Fibroblast of skin of left quadriceps (primary cell): Measurements from ENCODE around the gene PHLDB3.
A peak's percentile ranks its signal among the peaks of the same experiment; 100 is the strongest.

Experiments
- DNase-seq, 2 experiments: peaks; one replicate each; pipeline ENCODE4 v3.0.0-alpha.2; 2013; ENCODE audit warnings: low read depth in 2 of 2

Gene PHLDB3

DNA sequence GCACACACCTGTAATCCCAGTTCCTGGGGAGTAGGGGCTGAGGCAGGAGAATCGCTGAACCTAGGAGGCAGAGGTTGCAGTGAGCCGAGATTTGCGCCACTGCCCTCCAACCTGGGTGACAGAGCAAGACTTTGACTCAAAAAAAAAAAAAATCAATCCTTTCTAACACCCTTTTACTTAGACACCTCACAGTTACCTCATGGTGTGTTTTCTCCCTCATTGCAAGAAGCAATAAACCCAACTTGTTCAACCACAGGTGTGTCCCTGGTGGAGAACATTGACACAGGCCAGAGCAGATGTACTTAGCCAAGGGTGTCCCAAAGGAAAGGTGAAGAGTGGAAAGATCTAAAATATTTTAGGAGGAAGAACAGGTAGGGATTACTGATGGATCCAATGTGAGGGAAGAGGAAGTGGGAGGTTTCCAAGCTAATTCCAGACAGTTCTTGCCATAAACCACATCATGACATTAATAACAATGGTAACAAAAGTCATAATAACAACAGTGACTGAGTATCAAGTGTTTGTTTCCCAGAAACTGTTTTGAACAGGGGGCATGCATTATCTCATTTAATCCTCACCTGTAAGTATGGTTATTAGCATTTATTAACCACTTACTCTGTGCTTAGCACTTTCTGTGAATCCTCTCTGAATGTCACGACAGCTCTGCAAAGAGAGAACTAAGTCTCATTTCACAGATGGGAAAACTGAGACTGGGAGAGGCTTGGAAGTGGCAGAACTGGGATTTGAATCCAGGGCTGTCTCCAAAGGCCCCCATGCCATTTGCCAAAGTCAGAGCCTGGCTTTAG lies 36.0 kb downstream of the PHLDB3 start:
- no peak for DNase-seq

DNA sequence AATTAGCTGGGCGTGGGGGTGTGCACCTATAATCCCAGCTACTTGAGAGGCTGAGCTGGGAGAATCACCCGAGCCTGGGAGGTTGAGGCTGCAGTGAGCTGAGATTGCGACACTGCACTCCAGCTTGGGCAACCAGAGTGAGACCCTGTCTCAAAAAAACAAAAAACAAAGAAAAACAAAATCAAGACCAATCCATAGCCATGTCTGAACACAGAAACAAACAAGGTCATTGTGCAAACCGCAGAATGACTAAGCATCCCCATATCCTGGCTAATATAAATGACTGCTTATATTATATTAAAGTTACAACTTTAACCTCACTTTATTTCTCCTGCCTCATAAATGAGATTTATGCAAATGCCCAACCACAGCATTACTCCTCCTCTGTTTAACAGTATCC lies 36.8 kb downstream of the PHLDB3 start:
- DNase-seq, result no peak

- no peak for DNase-seq
Observed at GRCh38 chr19:43467276-43467675, 37.3 kb downstream of the PHLDB3 start.

GRCh38 chr19:43466793-43467192 lies 37.8 kb downstream of the PHLDB3 start:
- no peak for DNase-seq

- no peak for DNase-seq
Observed at GRCh38 chr19:43465468-43466120, 39.0 kb downstream of the PHLDB3 start, which contains the start of gene LYPD3. TSS of gene LYPD3 (minus strand) at chr19:43465608. CDS start at chr19:43465571, 37 bp downstream.

DNA sequence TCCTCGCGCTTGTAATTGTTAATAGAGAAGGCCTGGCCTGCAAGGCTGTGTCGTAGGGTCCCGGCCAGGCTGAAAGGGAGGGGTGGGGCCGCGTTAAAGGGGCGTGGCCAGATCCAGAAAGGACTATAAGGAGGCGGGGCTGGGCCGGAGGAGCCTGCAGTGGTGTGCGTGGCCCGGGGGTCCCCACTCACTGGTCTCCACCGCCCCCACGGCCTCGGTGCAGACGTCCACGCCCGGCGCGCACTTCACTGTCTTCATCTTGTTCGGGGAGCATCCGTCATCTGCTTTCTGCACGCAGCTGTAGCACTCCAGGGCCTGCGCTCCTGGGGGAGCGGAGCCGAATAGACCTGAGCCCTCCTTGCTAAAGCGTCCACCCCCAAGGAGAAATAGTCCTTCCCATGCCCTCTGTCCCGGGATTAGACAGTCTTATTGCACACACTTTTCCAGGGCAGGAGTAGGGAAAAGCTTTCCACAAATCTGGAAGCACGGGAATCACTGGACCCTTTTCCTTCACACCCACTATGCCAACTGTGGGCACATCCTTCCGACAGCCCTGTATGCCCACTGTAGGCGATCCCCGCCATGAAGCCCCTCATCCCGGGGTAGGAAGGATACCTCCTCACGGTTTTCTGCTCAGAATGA lies 40.3 kb downstream of the PHLDB3 start:
- peak in 1 of 2 experiments; percentile 16 for DNase-seq

- DNase-seq, result peak; percentile 77 to 82
Observed at GRCh38 chr19:43463381-43464133, 41.0 kb downstream of the PHLDB3 start.

DNA sequence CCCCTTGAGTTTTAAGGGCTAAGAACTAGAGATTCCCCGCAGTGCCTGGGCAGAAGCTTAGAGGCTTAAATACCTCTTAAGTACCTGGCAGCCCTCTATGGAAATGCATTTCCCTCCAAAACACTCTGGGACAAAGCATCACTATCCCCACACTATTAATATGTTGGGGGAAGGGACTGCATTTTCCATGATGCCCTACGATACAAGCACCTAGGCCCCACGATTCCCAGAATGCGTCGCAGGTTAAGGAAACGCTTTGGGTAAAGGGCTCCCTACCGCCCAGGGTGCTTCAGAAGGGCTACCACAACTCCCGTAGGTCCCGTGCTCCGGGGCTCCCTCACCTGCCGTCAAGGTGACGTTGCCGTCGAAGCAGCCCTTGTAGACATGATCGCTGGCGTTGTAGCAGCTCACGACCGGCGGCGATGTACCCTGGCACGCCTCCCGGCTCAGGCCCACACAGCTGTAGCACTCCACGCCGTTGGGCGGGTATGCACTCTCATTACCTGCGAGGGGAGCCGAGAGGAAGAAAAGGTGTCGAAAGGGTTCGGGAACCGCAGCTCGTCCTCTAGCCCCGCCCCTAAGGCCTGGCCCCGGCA lies 41.7 kb downstream of the PHLDB3 start:
- no peak for DNase-seq

DNA sequence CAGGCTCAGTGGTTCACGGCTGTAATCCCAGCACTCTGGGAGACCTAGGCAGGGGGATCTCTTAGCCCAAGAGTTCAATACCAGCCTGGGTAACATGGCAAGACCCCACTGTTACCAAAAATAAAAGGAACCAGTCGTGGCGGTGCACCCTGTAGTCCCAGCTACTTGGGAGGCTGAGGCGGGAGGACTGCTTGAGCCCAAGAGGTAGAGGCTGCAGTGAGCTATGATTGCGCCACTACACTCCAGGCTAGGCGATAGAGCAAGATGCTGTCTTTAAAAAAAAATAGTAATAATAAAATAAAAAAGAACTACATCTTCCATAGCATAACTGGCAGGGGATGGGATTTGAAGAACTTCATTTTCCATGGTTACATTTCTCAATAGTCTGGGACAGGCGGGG lies 42.2 kb downstream of the PHLDB3 start:
- no peak for DNase-seq

DNA sequence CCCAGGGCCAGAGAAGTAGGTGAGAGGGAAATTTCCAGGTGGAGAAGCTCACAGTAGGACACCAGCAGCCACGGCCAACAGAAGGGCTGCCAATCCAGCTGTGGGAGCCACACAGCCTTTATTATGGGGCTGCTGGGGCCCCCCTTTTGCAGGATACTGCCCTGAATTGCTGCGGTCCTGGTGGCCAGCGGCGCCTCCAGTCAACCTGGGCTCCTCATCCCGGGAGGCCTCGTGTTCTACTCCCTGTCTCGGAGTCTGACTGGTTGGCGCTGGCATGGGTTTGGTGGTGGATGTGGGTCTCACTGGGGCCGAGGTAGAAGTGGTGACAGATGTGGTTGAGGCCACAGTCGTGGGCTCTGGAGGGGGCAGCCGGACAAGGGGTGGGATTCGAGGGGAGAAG lies 43.2 kb downstream of the PHLDB3 start:
- DNase-seq, result no peak

- DNase-seq, result no peak
Observed at GRCh38 chr19:43460362-43461016, 44.1 kb downstream of the PHLDB3 start.

GRCh38 chr19:43457809-43458208 lies 46.7 kb downstream of the PHLDB3 start:
- DNase-seq, result no peak

GRCh38 chr19:43455321-43456113 lies 49.0 kb downstream of the PHLDB3 start:
- no peak for DNase-seq

DNA sequence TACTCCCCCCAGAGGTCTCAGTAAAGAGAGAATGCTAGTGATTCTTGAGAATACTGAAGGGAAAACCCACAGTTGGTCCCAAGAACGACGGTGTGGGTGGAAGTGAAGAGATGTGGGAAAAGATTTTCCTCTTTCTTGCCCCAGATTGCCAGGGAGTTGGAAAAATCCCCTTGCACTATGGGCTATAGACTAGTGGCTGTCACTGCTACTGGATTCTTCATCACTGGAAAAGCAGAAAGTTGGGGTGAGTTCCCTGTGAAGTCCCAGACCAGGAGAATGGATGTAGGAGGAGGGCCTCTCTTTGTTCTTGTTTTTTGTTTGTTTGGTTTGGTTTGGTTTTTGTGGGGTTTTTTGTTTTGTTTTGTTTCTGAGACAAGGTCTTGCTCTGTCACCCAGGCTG lies 50.5 kb downstream of the PHLDB3 start:
- DNase-seq, result no peak

DNA sequence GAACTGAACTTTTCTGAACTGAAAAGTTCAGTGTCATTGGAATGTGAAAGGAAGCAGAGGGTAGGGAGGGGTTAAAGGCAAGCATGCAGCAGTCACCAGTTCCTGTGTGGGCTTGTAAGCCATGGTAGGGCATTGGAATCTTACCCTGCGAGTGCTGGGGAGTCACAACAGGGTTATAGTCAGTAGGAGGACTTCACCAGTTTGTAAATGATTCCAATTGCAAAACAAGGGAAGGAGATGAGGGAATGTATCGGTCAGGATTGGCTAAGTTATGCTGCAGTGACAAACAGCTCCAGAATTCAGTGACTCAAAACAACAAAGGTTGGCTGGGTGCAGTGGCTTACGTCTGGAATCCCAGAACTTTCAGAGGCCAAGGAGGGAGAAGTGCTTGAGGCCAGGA lies 52.0 kb downstream of the PHLDB3 start:
- DNase-seq, result no peak

DNA sequence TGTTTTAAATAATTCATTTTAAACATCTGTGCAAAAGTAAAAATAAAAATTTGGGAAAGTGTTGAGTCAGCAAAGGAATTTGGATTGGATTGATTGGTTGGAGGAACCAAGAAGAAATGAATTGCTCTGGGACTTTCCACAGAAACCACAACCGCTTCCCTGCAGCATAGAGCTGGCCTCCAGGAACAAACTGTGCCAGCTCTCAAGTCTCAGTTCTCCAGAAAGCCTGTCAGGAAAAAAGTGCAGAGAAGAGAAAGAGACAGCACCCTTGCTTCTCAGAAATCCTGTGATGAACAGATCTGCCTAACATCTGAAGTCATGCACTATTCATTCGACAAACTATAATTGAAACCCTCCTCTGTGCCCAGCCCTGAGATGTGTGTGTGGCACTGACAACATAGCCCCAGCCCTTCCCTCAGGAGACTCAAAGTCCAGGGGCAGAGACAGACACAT lies 54.0 kb downstream of the PHLDB3 start:
- DNase-seq, result no peak

DNA sequence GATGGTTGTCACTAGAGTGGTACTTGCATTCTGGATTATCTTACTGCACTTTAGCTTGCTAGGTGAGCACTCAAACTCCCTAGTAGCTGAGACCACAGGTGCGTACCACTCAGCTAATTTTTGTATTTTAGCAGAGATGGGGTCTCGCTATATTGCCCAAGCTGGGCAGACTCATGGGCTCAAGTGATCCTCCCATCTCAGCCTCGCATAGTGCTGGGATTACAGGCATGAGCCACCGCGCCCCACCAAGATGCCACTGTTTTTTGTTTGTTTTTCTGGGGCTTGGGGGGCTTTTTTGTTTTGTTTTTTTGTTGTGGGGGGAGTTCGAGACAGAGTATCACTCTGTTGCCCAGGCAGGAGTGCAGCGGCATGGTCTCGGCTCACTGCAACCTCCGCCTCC lies 56.9 kb downstream of the PHLDB3 start:
- no peak for DNase-seq

GRCh38 chr19:43446746-43447489 lies 57.6 kb downstream of the PHLDB3 start:
- peak in 1 of 2 experiments; percentile 32 for DNase-seq

DNA sequence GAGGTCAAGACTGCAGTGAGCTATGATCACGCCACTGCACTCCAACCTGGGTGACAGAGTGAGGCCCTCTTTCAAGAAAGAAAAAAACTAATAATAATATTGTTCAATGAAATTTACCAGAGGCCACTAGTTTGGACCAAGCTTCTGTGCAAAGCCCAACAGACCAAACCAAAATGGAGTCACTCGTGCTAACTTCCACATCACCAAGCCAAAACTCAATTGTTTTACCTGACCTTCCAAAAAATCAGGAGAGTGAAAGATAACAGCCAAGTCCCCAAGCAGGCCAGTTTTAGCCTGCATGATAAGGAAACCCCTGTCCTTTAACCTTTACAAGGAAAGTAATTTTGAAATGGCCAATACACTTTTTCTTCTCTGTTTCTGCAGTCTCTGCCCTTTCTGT lies 59.1 kb downstream of the PHLDB3 start:
- DNase-seq, result no peak
